Raji (cell line): ENCODE data around the gene ELMO1.

Experiments used
- POLR2A ChIP-seq: IDR thresholded peaks from 2 replicates; pipeline ENCODE4 v1.6.1; 2011; ENCODE audit warnings: low read depth, low read length, control low read depth; ENCODE audit not compliant: insufficient read depth

The ELMO1 gene

DNA sequence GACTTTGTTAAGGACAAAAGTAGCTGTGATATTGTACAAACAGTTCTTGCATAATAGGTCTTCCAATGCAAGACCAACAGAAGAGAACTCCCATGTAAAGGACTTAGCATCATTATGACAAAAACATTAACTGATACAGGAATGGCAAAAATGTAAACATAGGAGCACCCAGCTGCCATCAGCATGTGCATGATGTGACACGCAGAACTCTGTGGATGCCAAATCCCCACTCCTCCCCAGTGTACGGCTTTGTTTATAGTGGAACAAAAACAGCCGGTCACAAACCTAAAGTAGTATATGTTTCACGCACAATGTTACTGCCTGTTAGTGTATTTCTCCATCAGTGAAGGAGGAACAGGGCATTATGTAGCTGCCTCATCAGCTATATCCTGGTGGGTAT lies 408.3 kb downstream of the ELMO1 start:
- no peak for TF ChIP-seq POLR2A

DNA sequence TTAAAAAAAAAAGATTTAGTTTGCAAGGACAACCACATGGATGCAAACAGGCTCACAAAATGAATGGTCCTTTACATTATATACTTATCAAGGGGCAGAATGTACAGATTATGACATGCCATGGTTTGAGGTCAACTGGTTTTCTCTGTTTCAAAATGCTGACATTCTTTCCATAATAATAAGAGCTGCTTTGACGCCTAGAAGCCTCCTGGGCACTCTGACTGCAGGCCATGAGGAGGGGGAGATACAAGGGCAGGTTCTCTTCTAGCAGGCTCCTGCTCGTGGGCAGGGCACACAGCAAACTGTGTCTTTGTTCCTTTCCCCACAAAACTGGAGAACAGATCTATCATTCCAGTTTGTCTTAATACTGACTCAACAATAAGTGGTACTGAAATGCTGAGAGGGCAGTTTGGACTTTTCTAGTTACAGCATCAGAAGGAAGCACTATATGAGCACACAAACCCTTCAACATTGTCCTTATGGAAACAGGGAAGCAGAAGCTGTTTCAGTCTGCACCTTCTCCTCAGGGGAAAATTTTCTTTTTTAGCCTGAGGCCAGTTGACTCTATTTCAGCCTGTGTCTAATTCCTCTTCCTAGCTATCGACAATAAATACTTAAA lies 409.4 kb downstream of the ELMO1 start:
- TF ChIP-seq POLR2A: no peak

DNA sequence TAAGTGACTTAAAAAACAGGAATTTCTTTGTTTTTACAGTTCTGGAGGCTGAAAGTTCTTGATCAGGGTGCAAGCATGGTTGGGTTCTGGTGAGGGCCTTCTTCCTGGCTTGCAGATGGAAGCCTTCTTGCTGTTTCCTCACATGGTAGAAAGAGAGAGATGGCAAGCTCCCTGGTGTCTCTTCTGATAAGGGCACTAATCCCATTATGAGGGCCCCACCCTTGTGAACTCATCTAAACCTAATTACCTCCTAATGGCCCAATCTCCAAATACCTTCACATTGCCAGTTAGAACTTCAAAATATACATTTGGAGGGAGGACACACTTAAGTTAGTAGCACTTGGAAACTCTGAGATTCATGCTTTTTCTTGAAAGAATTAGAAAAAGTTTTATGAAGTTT lies 410.0 kb downstream of the ELMO1 start:
- TF ChIP-seq POLR2A: no peak

DNA sequence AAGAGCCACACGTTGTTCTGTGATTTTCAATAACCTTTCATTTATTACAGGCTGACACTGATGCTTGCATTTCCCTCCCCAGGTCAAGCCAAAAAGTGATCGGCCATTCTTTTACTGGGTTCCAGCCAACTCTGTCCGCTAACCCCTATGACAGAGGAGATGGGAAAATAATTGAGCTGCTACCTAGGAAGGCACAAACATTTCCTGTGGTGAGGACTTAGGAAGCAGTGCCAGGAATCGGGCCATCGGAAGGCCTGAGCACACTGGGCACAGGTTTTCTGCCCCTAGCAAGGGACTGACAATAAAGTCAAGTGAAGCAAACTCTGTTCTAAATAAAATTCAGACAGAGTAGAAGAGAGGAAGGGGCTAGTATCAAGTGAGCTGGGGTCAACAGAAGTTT lies 411.4 kb downstream of the ELMO1 start:
- TF ChIP-seq POLR2A: no peak

DNA sequence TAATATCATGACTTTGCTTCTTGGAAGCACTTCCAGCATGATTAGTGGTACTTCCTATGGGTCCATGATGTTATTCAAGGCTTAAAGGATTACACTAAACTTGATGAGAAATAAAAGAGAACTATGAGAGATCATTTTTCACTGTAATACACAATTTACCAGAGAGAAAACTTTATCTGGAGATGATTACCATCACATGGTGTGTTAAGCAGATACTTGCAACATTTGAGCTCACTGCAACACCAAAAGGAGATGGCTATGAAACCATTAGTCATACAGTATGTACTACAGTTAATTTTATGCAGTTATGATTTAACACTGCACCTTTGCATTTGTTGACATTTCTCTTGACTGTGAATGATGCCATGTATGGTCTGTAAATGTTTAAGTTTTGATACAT lies 413.0 kb downstream of the ELMO1 start:
- TF ChIP-seq POLR2A: no peak

DNA sequence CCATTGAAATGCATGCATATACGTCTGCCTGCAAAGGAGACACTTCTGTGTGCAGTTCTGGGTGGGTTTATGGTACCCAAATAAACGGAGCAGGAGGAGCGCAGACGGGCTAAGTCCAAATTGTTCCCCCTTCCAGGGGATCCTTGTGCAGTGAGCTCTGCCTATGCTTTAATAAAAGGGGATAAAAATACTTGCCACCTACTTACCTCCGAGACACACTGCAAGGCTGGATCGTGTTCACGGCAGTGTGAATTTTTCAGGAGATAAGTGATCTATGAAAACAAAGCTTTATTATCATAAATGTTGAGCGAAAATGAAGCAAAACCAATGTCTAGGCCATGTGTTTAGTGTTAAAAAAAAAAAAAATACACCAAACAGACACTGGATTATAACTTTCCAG lies 415.5 kb downstream of the ELMO1 start:
- TF ChIP-seq POLR2A: no peak

DNA sequence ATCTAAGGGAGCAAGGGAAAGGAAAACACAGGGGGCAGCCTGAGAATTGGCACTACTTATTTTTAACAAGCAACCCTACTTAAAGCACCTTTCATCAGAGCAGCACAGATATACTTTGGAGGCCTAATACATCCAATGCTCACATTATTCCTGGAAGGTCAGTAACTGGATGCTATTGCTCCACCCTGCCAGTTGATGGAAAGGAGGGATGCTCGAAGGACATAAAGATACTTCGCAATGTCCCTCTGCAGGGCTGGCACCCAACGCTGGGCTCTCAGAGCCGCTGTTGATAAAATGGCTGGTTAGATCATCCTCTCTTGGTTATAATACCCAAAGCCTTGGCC lies 416.4 kb downstream of the ELMO1 start:
- no peak for TF ChIP-seq POLR2A

DNA sequence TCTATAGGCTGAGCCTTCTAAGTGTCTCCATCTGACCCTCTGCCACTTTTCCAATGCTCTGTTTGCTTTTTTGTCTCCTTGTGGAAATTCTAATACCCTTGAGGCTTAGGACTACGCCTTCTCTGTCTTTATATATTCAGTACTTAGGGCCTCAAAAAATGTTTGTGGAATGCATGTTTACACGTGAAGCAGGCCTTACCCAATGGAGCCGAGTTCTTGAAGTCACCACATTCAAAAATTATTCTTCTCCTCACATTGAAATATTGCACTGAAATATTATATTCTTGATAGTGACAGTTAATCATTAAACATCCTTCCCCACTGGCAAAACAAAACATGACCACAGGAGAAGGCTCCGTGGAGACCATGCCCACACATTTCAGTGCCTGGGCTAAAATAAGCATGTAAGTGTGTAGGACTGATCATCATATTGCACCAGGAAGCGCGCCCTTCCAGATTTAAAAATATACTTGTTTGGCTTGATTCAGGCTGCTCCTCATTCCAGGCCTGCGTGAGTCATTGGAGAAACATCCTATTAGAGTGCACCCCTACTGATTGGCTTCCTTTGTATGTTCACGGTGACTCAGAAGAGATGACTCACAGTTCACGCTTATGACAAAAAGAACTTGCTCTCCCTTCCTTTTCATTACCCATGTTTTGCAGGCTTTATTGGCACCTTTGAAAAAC lies 416.9 kb downstream of the ELMO1 start:
- no peak for TF ChIP-seq POLR2A

DNA sequence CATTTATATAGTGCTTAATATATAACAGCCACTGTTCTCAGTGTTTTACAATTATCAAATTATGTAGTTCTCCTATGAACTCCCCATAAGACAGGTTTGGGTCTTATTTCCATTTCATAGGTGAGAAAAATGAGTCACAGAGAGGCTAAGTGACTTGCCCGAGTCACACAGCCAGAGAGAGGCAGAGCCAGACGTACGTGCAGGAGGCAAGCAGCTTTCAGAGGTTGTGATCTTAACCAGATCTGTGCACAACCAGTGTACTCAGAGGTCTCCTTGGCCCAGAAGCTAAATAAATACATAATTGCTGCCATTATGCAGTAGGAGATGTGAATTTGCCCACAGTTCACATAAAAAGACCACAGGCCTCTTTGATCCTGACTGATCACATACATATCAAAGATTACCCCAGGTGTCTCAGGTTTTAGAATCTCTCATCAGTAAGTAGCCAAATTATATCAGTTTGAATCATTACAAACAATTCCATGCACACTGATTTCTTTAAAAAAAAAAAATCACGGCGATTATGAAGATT lies 419.7 kb downstream of the ELMO1 start:
- no peak for TF ChIP-seq POLR2A

DNA sequence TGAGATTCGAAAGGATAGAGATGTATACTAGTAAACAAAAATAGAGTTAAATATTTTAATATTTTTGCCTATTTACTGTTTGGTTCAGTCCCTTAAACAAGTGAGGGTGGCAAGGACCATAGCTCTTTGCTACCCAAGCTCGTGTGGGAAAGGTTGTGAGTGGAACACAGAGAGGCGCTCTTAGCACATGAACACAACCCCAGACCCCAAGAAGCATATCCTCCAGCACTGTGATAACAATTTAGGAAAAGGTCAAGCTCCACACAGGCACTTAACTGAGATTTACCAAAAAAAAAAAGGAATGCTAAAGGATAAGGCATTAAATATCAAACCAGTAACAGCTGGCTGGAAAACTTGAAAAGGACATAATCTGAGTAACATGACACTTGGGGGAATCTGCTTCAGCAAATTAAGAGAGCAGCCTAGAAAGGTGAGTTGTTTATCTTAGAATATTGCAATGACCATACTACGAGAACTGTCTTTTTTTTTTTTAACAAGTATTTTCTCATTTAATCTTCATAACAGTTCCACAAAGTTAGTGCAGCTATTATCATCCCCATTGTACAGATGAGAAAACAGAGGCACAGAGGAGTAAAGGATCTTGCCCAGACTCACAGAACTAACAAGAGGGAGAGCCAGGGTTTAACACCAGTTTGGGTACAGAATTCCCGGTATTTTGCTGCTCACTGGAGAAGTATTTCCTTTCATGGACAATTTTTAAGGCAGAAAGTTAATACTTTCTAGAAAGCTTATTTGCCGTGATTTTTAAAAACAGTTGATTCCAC lies 420.9 kb downstream of the ELMO1 start:
- TF ChIP-seq POLR2A: no peak

DNA sequence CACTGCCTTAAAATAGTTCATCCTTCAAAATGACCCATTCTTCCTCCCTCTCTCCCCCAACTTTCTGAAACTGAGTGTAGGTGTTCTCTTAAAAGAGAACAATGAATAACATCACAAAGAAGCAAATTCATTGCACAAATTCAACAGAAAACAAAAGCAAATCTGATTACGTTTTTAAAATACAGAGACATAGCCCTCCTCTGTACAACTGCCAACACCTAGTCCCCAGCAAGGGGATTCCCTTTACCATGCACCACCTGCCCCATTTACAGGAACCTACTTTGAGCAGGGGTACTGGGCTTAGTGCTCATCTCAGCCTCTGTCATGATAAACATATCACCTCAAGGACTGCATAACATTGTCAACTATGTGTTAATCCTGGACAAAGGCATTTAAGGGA lies 421.6 kb downstream of the ELMO1 start:
- no peak for TF ChIP-seq POLR2A

DNA sequence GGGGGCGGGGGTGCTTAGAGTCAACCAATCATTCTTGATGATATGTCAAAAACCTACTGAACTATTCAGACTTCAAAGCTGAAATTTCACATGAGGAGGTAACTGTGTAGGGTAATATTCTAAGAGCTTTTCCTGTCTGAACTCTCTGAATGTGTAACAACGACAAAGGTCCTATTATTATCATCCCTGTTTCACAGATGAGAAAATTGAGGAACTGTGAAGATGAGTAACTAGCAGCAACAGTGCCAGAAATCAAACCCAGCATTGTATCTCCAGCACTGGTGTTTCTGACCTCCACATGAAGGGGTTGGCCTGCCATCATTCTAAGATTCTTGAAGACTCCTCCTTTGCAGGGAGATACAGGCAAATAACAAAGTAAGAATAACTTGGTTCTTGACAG lies 429.7 kb downstream of the ELMO1 start:
- no peak for TF ChIP-seq POLR2A

DNA sequence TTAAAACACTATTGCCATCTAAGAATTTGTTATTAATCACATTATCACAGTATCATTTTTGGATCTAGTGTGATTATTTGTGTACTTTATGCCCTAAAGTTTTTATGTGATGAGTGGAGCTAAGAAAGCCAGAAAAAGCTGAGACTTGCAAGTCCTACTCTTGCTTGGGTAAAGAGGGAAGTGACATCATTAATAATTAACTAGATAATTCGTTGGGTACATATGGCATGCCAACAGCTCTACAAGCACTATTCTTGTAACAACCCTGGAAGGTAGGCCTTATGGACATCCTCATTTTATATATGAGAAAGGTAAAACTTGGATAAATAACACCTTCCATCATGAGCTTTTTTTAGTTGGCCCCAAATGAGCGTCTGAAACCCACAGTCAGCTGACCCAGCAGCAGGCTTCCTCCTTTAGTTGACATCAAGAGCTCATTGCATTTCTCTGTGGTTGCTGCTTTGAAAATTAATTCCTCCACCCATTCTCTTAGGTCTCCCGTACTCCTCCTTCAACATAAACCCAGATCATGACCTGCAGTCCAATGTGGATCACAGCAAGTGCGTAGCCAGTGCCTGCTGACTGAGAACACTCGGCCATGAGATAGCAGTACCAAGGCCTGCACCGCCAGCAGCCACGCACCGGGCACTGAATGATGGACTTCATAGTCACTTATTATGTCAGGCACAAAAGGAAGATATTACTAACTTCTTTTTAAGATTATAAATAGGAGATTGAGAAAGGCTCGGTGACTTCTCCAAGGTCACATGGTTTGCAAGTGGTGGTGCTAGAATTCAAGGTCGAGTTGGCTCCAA lies 432.4 kb downstream of the ELMO1 start:
- TF ChIP-seq POLR2A: no peak

DNA sequence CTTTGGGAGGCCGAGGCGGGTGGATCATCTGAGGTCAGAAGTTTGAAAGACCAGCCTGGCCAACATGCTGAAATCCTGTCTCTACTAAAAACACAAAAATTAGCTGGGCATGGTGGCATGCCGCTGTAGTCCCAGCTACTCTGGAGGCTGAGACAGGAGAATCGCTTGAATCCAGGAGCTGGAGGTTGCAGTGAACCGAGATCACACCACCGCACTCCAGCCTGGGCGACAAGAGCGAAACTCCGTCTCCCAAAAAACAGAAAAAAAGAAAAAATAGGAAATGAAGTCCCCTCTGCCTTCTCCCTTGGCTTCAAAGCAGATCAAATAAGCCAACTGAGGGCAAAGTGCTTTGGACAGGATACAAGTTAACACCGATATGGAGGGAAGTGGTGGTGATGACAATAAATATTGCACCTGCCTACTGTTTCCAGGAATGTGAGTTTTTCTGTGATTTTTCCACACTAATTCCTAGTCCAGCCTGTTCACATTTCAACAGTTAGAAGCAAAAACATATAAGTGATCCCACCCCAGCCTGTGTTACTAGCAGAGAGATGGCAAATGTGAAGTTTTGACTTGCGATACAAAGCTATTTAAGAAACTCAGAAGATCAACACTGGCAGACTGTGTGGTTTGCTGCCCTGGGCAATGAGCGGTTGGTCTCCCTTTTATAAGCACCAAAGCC lies 433.2 kb downstream of the ELMO1 start:
- TF ChIP-seq POLR2A: no peak

DNA sequence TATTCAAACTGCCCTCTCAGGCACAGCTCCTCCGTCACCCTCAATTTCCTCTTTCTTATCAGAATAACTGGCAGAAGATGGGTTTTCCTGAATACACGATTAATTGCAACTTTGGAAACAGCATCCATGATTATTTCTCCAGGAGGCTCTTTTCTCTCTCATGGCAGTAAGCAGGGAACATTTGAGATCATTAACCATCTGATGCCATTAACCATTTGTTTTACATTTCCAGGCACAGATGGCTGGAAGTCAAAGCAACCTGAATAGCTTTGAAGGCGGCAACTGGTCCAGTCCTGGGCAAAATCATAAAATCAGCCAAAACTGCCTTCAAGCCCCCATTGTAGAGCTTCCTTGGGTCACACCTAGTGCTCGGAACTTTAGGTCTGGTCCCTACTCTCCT lies 434.9 kb downstream of the ELMO1 start:
- no peak for TF ChIP-seq POLR2A

DNA sequence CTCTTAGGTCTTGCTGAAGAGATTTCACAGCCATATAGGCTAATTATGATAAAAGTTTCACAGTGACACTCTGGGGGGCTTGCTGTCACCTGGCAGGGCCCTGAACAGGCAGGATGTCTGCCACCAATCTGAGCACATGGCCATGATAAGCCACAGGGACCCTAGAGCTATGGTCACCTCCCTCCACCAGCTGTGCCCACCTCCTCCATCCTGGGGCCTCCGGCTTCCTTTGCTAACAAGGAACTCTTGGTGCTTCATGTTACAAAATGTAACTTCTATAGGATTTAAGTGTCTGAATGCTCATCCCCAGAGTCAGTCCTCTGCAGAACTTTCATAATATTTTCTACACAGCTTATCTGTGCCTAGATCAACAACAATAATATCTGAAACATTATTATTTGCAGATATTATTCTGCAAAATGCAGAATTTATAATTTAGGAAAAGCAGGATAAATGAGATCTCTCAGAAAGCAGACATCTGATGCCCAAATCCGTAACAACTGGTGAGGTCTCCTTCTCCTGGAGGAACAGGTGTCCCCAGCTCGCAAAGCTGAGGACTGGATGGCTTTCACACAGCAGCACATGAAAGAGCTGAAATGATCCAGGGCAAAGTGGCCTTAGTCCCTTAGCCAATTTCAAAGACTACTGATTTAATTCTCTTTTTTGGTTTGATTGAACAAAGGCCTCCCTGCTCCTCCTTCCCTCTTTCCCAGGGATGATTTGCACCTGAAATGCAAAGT lies 437.3 kb downstream of the ELMO1 start:
- TF ChIP-seq POLR2A: no peak
